ENCODE results near the gene GM2A.
"Not testable (repeated sequence)": the region's sequence is repeated elsewhere in the genome, so short reads cannot be mapped to it uniquely, and the experiment has no call there.

Gene GM2A

GRCh38 chr5:151296974-151297373 is 44.0 kb downstream of the GM2A start:
- Histone ChIP-seq H3K27ac (no peak overlapping the region), H3K36me3 (no peaks in the 10 kb centered on the region), H3K27me3 (peaks cover 10% of the 10 kb centered on the region), H3K9me3 (no peaks in the 10 kb centered on the region), H3K4me3 (ENCODE audit: low read depth in 1 of 2, low read length in 1 of 2) (no peak overlapping the region), H3K4me1 (ENCODE audit: control insufficient read depth in 1 of 2, insufficient read depth in 1 of 2, low read depth in 1 of 2, low read length in 1 of 2) (no peaks in the 10 kb centered on the region)
- TF ChIP-seq CTCF (IDR thresholded peaks at IDR 0.05), result no peak

GRCh38 chr5:151298063-151298855 is 45.3 kb downstream of the GM2A start:
- TF ChIP-seq CTCF (IDR thresholded peaks at IDR 0.05), result no peak
- no peaks in the 10 kb centered on the region for H3K9me3 ChIP-seq

GRCh38 chr5:151303666-151304065 is 50.7 kb downstream of the GM2A start, which contains the start of gene SLC36A3:
TSS of gene SLC36A3 (minus strand) at chr5:151303766. CDS start at chr5:151303354, 412 bp downstream.
- TF ChIP-seq CTCF (IDR thresholded peaks at IDR 0.05), result no peak

More at GRCh38 chr5:151298063-151298855, 45.3 kb downstream of the GM2A start:
- H3K4me3 ChIP-seq (ENCODE audit: low read depth in 1 of 2, low read length in 1 of 2), result no peak overlapping the region
- peaks cover 16% of the 10 kb centered on the region for H3K27me3 ChIP-seq
- no peaks in the 10 kb centered on the region for H3K4me1 ChIP-seq (ENCODE audit: control insufficient read depth in 1 of 2, insufficient read depth in 1 of 2, low read depth in 1 of 2, low read length in 1 of 2)
- H3K36me3 ChIP-seq, result no peaks in the 10 kb centered on the region
- H3K27ac ChIP-seq, result no peak overlapping the region

GRCh38 chr5:151309266-151309665 is 56.3 kb downstream of the GM2A start:
- not testable (repeated sequence) for H3K27ac ChIP-seq; H3K4me1 ChIP-seq (ENCODE audit: control insufficient read depth in 1 of 2, insufficient read depth in 1 of 2, low read depth in 1 of 2, low read length in 1 of 2); H3K36me3 ChIP-seq; H3K9me3 ChIP-seq; H3K27me3 ChIP-seq; H3K4me3 ChIP-seq (ENCODE audit: low read depth in 1 of 2, low read length in 1 of 2)

More at GRCh38 chr5:151303666-151304065, 50.7 kb downstream of the GM2A start, which contains the start of gene SLC36A3:
- Histone ChIP-seq H3K4me3 (ENCODE audit: low read depth in 1 of 2, low read length in 1 of 2) (no peak within 1 kb of the TSS), H3K27me3 (peaks cover 21% of the 10 kb centered on the region), H3K9me3 (no peaks in the 10 kb centered on the region), H3K4me1 (ENCODE audit: control insufficient read depth in 1 of 2, insufficient read depth in 1 of 2, low read depth in 1 of 2, low read length in 1 of 2) (no peaks in the 10 kb centered on the region), H3K36me3 (no peaks in the 10 kb centered on the region), H3K27ac (no peak within 1 kb of the TSS)

GRCh38 chr5:151309821-151310220 is 56.8 kb downstream of the GM2A start:
- H3K9me3 ChIP-seq; H3K36me3 ChIP-seq; H3K27ac ChIP-seq; H3K4me3 ChIP-seq (ENCODE audit: low read depth in 1 of 2, low read length in 1 of 2); H3K27me3 ChIP-seq; H3K4me1 ChIP-seq (ENCODE audit: control insufficient read depth in 1 of 2, insufficient read depth in 1 of 2, low read depth in 1 of 2, low read length in 1 of 2): not testable (repeated sequence)

- H3K4me1 ChIP-seq (ENCODE audit: control insufficient read depth in 1 of 2, insufficient read depth in 1 of 2, low read depth in 1 of 2, low read length in 1 of 2), result no peaks in the 10 kb centered on the region
- TF ChIP-seq CTCF (IDR thresholded peaks at IDR 0.05), result no peak
- H3K4me3 ChIP-seq (ENCODE audit: low read depth in 1 of 2, low read length in 1 of 2), result no peak overlapping the region
- no peaks in the 10 kb centered on the region for H3K36me3 ChIP-seq
- no peaks in the 10 kb centered on the region for H3K27me3 ChIP-seq
- H3K9me3 ChIP-seq, result no peaks in the 10 kb centered on the region
- H3K27ac ChIP-seq, result no peak overlapping the region
Measured at GRCh38 chr5:151310932-151311331, 57.9 kb downstream of the GM2A start.

Measured in neutrophil (primary cell).